ENCODE measurements around the gene CYBA.

CYBA gene

DNA sequence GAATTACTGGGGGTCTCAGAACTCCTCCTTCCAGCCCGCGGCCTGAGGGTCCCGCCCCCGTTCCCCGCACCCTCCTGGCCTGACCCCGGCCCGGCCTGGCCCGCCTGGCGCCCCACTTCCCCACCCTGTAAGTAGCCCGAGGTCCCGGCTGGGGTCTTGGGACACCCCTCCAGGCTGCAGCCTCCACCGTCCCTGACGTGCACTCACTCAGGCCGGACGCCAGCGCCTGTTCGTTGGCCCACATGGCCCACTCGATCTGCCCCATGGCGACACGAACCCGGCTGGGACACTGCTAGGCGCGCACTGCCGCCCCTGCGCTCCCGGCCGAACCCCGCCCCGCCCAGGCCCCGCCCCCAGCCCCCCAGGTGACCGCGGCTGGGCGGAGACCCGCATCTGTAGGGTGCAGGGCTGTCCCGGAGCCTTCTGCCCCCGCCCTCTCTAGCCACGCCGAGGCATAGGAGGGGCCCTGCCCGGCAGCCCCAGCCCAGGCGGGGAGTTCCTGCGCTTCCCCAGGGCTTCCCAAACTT lies at the start of gene CYBA:
Gene CYBA, minus strand, starts transcription at position 305 of the 527 bp plus-strand sequence. Its CDS starts 40 bp downstream, at position 265.
- Histone ChIP-seq H3K9me3 (no peaks in the 10 kb centered on the region), H3K4me3 (peak within 1 kb of the TSS; percentile 86), H3K36me3 (replicated peaks) (peaks cover 26% of the 10 kb centered on the region), H3K27me3 (ENCODE audit: low read depth) (no peaks in the 10 kb centered on the region), H3K4me1 (peaks cover 6% of the 10 kb centered on the region)
- DNase-seq (ENCODE audit: low spot score in 2 of 2) = peak; percentile 67 to 87
- in situ Hi-C loops (cut with MboI; ENCODE audit: low sequenced_read_pairs) = no loop called here

DNA sequence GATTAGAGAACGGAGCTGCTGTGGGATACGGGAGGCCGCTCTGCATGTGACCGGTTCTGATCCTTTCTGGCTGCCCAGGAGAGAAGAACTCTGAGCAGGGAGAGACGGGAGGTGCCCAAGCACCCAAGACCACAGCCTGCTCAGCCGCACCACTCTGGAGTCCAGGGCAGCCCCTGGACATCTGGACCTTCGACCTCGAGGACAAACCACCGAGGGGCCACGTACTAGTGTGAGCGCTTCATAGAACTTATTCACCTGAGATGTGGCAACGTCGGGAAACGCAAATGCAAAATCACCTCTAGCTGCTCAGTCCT lies 49.4 kb upstream of the CYBA start:
- Histone ChIP-seq H3K4me1 (no peaks in the 10 kb centered on the region), H3K27me3 (ENCODE audit: low read depth) (no peaks in the 10 kb centered on the region), H3K9me3 (no peaks in the 10 kb centered on the region), H3K36me3 (replicated peaks) (peaks cover 20% of the 10 kb centered on the region), H3K4me3 (no peak overlapping the region)
- no peak for DNase-seq (ENCODE audit: low spot score in 2 of 2)
- in situ Hi-C loops (cut with MboI; ENCODE audit: low sequenced_read_pairs) = no loop called here

- Histone ChIP-seq H3K36me3 (replicated peaks) (peaks cover 20% of the 10 kb centered on the region), H3K27me3 (ENCODE audit: low read depth) (no peaks in the 10 kb centered on the region), H3K4me3 (no peak overlapping the region), H3K9me3 (no peaks in the 10 kb centered on the region), H3K4me1 (no peaks in the 10 kb centered on the region)
- DNase-seq (ENCODE audit: low spot score in 2 of 2) = no peak
- in situ Hi-C loops (cut with MboI; ENCODE audit: low sequenced_read_pairs) = no loop called here
Measured at GRCh38 chr16:88699180-88699579, 48.3 kb upstream of the CYBA start.

DNA sequence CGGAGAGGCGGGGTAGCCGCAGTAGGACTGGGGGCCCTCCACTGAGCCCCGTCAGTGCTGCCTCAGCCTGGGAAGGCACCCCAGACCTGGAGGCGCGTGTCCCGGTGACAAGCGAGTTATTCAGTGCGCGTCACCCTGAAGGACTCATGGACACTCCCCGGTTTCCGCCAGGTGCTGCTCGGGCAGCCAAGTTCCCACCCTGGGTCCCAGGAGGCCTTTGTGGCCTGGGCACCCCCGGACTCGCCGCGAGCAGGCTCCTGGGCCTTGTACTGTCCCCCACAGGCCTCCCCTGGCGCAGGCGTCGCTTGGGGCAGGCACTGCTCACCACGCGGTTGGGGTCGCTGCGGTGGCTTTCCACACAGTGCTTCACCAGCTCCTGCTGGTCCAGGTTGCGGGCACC lies 47.8 kb upstream of the CYBA start:
- H3K4me1 ChIP-seq = no peaks in the 10 kb centered on the region

GRCh38 chr16:88697831-88698615 lies 47.2 kb upstream of the CYBA start:
- no peaks in the 10 kb centered on the region for H3K4me1 ChIP-seq
- in situ Hi-C loops (cut with MboI; ENCODE audit: low sequenced_read_pairs) = no loop called here

More for the DNA sequence above, 47.8 kb upstream of the CYBA start:
- DNase-seq (ENCODE audit: low spot score in 2 of 2) = no peak
- in situ Hi-C loops (cut with MboI; ENCODE audit: low sequenced_read_pairs) = no loop called here
- Histone ChIP-seq H3K27me3 (ENCODE audit: low read depth) (no peaks in the 10 kb centered on the region), H3K4me3 (no peak overlapping the region), H3K36me3 (replicated peaks) (peaks cover 20% of the 10 kb centered on the region), H3K9me3 (no peaks in the 10 kb centered on the region)

GRCh38 chr16:88697116-88697830 lies 46.4 kb upstream of the CYBA start:
- in situ Hi-C loops (cut with MboI; ENCODE audit: low sequenced_read_pairs) = no loop called here
- Histone ChIP-seq H3K4me1 (no peaks in the 10 kb centered on the region), H3K36me3 (replicated peaks) (peaks cover 20% of the 10 kb centered on the region), H3K9me3 (no peaks in the 10 kb centered on the region), H3K27me3 (ENCODE audit: low read depth) (no peaks in the 10 kb centered on the region; the same call in 1 of the 2 replicates), H3K4me3 (no peak overlapping the region)
- no peak for DNase-seq (ENCODE audit: low spot score in 2 of 2)

More at GRCh38 chr16:88697831-88698615, 47.2 kb upstream of the CYBA start:
- no peaks in the 10 kb centered on the region for H3K27me3 ChIP-seq (ENCODE audit: low read depth)
- no peak overlapping the region for H3K4me3 ChIP-seq
- DNase-seq (ENCODE audit: low spot score in 2 of 2) = no peak
- no peaks in the 10 kb centered on the region for H3K9me3 ChIP-seq
- H3K36me3 ChIP-seq (replicated peaks) = peaks cover 20% of the 10 kb centered on the region

- in situ Hi-C loops (cut with MboI; ENCODE audit: low sequenced_read_pairs) = no loop called here
- Histone ChIP-seq H3K36me3 (replicated peaks) (peaks cover 20% of the 10 kb centered on the region), H3K4me3 (no peak overlapping the region), H3K9me3 (no peaks in the 10 kb centered on the region), H3K27me3 (ENCODE audit: low read depth) (no peaks in the 10 kb centered on the region; the same call in 1 of the 2 replicates), H3K4me1 (no peaks in the 10 kb centered on the region)
- DNase-seq (ENCODE audit: low spot score in 2 of 2) = no peak
Measured at GRCh38 chr16:88696441-88696840, 45.6 kb upstream of the CYBA start.

DNA sequence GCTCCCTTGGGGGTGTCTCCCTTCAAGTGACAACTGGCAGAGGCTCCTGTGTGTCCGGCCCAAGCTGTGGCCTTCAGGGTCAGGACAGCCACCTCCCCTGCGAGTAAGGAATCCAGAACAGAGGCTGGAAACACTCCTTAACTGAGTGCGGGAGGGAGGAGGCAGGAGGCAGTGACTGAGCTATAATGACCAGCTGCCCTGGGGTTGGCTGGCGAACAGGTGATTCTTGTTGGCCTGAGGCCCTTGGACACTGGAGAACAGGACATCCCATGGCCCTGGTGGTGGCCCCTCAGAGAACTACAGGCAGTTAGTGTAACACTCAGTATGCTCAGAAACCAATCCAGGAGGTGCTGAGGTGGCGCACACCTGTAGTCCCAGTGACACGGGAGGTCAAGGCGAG lies 44.9 kb upstream of the CYBA start:
- DNase-seq (ENCODE audit: low spot score in 2 of 2) = no peak
- Histone ChIP-seq H3K4me1 (no peaks in the 10 kb centered on the region), H3K4me3 (no peak overlapping the region), H3K9me3 (no peaks in the 10 kb centered on the region), H3K36me3 (replicated peaks) (peaks cover 20% of the 10 kb centered on the region), H3K27me3 (ENCODE audit: low read depth) (no peaks in the 10 kb centered on the region; the same call in 1 of the 2 replicates)
- in situ Hi-C loops (cut with MboI; ENCODE audit: low sequenced_read_pairs) = no loop called here

DNA sequence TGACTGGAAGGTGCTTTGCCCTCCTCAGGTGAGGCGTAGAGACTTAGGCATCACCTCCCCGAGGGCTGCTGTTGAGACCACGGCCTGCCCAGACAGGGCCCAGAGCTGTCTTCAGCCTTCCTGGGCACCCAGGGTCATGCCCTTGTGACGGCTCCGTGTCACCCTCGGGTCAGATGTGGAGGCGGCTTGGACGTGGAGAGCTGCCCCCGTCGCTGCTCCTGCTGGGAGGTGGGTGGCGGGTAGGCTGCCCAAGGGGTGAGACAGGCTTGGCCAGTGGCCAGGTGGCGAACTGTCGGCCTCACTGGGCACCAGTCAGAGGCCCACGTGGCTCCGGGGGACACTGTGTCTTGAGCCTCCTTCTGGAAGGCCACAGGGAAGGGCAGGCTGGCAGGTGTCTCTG lies 44.4 kb upstream of the CYBA start:
- Histone ChIP-seq H3K4me3 (no peak overlapping the region), H3K9me3 (no peaks in the 10 kb centered on the region), H3K4me1 (no peaks in the 10 kb centered on the region), H3K36me3 (replicated peaks) (peaks cover 15% of the 10 kb centered on the region), H3K27me3 (ENCODE audit: low read depth) (no peaks in the 10 kb centered on the region; the same call in 1 of the 2 replicates)
- DNase-seq (ENCODE audit: low spot score in 2 of 2) = no peak
- in situ Hi-C loops (cut with MboI; ENCODE audit: low sequenced_read_pairs) = no loop called here

DNA sequence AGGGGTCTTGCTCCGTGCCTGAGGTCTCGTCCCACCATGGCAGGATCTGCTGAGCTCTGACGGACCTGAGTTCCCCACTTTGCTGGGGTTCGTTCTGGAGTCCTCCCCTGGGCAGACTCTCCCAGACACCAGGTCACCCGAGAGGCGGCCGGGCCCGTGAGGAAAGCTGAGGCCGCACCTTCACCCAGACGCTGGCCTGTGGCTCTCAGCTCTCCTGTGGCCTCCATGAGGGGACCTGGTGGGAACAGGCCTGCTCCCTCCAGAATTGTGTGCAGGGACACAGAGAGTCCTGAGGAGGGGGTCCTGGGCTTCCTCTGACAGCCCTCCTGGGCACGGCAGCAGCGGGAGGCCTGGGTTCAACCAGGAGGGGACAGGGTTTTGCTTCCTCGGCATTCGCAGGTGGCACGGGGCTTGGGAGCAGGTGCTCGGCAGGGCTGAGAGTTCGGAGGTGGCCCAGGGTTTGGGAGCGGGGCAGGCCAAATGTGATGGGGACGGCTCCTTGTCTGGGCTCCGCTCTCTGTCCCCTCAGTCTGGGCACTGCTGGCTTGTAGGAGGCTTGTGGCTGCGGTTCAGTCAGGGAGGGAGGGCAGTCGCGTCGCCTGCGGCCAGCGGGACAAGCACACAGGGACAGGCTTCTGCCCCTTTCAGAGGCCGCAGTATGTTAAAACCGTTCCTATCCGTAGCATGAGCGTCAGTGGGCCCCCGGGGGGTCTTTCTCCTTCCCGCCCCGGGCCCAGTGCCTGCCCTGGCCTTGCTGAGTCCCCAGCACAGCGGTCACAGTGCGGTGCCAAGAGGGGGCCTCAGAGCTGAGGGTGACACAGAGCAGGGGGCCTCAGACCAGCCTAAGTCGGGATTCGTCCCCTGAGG lies 43.6 kb upstream of the CYBA start:
- H3K4me3 ChIP-seq = no peak overlapping the region
- no peaks in the 10 kb centered on the region; the same call in 1 of the 2 replicates for H3K27me3 ChIP-seq (ENCODE audit: low read depth)
- in situ Hi-C loops (cut with MboI; ENCODE audit: low sequenced_read_pairs) = no loop called here
- no peak for DNase-seq (ENCODE audit: low spot score in 2 of 2)
- H3K4me1 ChIP-seq = no peaks in the 10 kb centered on the region
- H3K9me3 ChIP-seq = no peaks in the 10 kb centered on the region
- H3K36me3 ChIP-seq (replicated peaks) = peaks cover 13% of the 10 kb centered on the region

GRCh38 chr16:88693420-88694177 lies 42.7 kb upstream of the CYBA start:
- peaks cover 9% of the 10 kb centered on the region for H3K36me3 ChIP-seq (replicated peaks)
- H3K4me3 ChIP-seq = no peak overlapping the region
- no peak for DNase-seq (ENCODE audit: low spot score in 2 of 2)
- no peaks in the 10 kb centered on the region for H3K9me3 ChIP-seq
- in situ Hi-C loops (cut with MboI; ENCODE audit: low sequenced_read_pairs) = no loop called here
- H3K4me1 ChIP-seq = no peaks in the 10 kb centered on the region
- H3K27me3 ChIP-seq (ENCODE audit: low read depth) = no peaks in the 10 kb centered on the region; the same call in 1 of the 2 replicates

- DNase-seq (ENCODE audit: low spot score in 2 of 2) = no peak
- H3K27me3 ChIP-seq (ENCODE audit: low read depth) = no peaks in the 10 kb centered on the region; the same call in 1 of the 2 replicates
- in situ Hi-C loops (cut with MboI; ENCODE audit: low sequenced_read_pairs) = no loop called here
Measured at GRCh38 chr16:88692861-88693260, 42.0 kb upstream of the CYBA start.

More at GRCh38 chr16:88692861-88693260, 42.0 kb upstream of the CYBA start:
- peaks cover 4% of the 10 kb centered on the region for H3K36me3 ChIP-seq (replicated peaks)
- H3K4me3 ChIP-seq = no peak overlapping the region
- no peaks in the 10 kb centered on the region for H3K9me3 ChIP-seq
- H3K4me1 ChIP-seq = no peaks in the 10 kb centered on the region
